Measurements from ENCODE around the gene ARMC6. TPM values are rescaled to one million over a fixed set of nuclear protein-coding genes. Genes with fewer than 3 reads are reported as not detected.

Gene ARMC6
- total RNA-seq, 2 experiments from 2014 or later = 63.9 to 104 TPM

DNA sequence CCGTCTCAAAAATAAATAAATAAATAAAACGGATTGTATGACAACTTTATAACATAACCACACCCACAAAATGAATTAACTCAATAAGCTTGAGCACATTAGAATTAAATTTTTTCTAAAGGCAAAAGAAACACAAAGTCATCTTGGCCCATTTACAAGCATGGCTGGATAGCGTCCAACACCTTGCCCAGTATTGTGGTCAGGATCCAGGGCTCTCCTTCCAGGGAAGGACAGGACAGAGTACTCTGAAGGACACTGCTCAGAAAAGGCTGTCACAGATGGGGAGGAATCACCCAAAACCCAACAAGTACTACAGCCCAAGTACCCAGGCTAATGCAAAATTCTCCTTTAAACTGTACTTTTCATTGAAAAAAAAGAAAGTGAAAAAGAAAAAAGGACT lies 27.2 kb upstream of the ARMC6 start:
- H3K9me3 ChIP-seq (ENCODE audit: low read length) = no peaks in the 10 kb centered on the region
- intact Hi-C loops (cut with micrococcal nuclease; ENCODE audit: unreplicated experiment) = no loop called here
- no peaks in the 10 kb centered on the region for H4K20me1 ChIP-seq (ENCODE audit: insufficient read depth, low read length)
- no peak for TF ChIP-seq EZH2phosphoT487 (IDR thresholded peaks at IDR 0.05; ENCODE audit: borderline replicate concordance, low read depth, low read length)
- TF ChIP-seq, protein P1, sequence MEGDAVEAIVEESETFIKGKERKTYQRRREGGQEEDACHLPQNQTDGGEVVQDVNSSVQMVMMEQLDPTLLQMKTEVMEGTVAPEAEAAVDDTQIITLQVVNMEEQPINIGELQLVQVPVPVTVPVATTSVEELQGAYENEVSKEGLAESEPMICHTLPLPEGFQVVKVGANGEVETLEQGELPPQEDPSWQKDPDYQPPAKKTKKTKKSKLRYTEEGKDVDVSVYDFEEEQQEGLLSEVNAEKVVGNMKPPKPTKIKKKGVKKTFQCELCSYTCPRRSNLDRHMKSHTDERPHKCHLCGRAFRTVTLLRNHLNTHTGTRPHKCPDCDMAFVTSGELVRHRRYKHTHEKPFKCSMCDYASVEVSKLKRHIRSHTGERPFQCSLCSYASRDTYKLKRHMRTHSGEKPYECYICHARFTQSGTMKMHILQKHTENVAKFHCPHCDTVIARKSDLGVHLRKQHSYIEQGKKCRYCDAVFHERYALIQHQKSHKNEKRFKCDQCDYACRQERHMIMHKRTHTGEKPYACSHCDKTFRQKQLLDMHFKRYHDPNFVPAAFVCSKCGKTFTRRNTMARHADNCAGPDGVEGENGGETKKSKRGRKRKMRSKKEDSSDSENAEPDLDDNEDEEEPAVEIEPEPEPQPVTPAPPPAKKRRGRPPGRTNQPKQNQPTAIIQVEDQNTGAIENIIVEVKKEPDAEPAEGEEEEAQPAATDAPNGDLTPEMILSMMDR (conservative IDR thresholded peaks at IDR 0.05; ENCODE audit: low read length) = no peak
- no peak overlapping the region for H3K27ac ChIP-seq (ENCODE audit: low read depth, low read length, poor library complexity, severe bottlenecking)
- ChIA-PET POLR2A (interaction anchor here (0.9 kb wide), 1 partner anchor 57 kb away, joined by 3 read pairs; no protein-coding TSS in a partner anchor), CTCF (ENCODE audit: unreplicated experiment) (no interaction called here)
- no TSS peak for BruUV-seq (replicated peaks)
- no peaks in the 10 kb centered on the region for H3K9me2 ChIP-seq (ENCODE audit: insufficient read depth, low read length)
- DNase-seq (ENCODE audit: low spot score) = no peak
- H3K4me1 ChIP-seq (ENCODE audit: insufficient read depth, low read length, poor library complexity, severe bottlenecking) = no peaks in the 10 kb centered on the region
- H2AFZ ChIP-seq (ENCODE audit: low read length) = no peak overlapping the region
- no peak overlapping the region for H3K4me3 ChIP-seq (ENCODE audit: low read depth, low read length, poor library complexity, severe bottlenecking)
- peaks cover 99% of the 10 kb centered on the region for H3K36me3 ChIP-seq (ENCODE audit: insufficient read depth, low read length)
- no peaks in the 10 kb centered on the region for H3K79me2 ChIP-seq (ENCODE audit: insufficient read depth, low read depth, low read length)
- no peak overlapping the region for H3K4me2 ChIP-seq (ENCODE audit: low read length)

DNA sequence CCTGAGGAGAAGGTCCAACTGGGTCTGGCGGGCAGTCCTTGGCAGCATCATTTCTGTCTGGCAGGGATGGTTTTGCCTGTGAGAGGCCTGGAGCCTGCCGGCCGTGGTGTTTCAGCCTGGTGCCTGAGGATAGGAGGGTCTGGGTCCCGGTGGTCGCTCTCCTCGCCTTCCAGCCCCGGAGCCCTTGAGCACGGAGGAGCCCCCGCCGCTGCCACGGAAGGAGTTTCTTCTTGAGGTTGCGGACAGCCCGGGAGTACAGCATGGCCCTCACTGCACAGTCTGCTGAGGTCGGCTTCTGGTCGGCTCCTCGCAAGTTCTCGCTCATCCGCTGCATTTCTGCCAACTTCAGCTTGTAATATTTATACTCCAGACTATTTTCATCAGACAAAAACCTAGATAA lies 23.5 kb upstream of the ARMC6 start:
- CTCF ChIA-PET (ENCODE audit: unreplicated experiment) = interaction anchor here (0.6 kb wide), 1 partner anchor 24 kb away, joined by 3 read pairs; no protein-coding TSS in a partner anchor
- POLR2A ChIA-PET = no interaction called here
- intact Hi-C loops (cut with micrococcal nuclease; ENCODE audit: unreplicated experiment) = no loop called here
- no peaks in the 10 kb centered on the region for H3K9me2 ChIP-seq (ENCODE audit: insufficient read depth, low read length)
- no peak for DNase-seq (ENCODE audit: low spot score)
- H3K4me2 ChIP-seq (ENCODE audit: low read length) = no peak overlapping the region
- no peak overlapping the region for H2AFZ ChIP-seq (ENCODE audit: low read length)
- H3K27ac ChIP-seq (ENCODE audit: low read depth, low read length, poor library complexity, severe bottlenecking) = no peak overlapping the region
- BruUV-seq (replicated peaks) = no TSS peak
- no peak overlapping the region for H3K4me3 ChIP-seq (ENCODE audit: low read depth, low read length, poor library complexity, severe bottlenecking)
- no peak for TF ChIP-seq EZH2phosphoT487 (IDR thresholded peaks at IDR 0.05; ENCODE audit: borderline replicate concordance, low read depth, low read length)
- TF ChIP-seq, protein P1 (conservative IDR thresholded peaks at IDR 0.05; ENCODE audit: low read length) = no peak
- peaks cover 97% of the 10 kb centered on the region for H3K36me3 ChIP-seq (ENCODE audit: insufficient read depth, low read length)
- H4K20me1 ChIP-seq (ENCODE audit: insufficient read depth, low read length) = no peaks in the 10 kb centered on the region
- H3K79me2 ChIP-seq (ENCODE audit: insufficient read depth, low read depth, low read length) = peaks cover 8% of the 10 kb centered on the region; the same call in 1 of the 2 replicates
- no peaks in the 10 kb centered on the region for H3K9me3 ChIP-seq (ENCODE audit: low read length)
- H3K4me1 ChIP-seq (ENCODE audit: insufficient read depth, low read length, poor library complexity, severe bottlenecking) = no peaks in the 10 kb centered on the region

DNA sequence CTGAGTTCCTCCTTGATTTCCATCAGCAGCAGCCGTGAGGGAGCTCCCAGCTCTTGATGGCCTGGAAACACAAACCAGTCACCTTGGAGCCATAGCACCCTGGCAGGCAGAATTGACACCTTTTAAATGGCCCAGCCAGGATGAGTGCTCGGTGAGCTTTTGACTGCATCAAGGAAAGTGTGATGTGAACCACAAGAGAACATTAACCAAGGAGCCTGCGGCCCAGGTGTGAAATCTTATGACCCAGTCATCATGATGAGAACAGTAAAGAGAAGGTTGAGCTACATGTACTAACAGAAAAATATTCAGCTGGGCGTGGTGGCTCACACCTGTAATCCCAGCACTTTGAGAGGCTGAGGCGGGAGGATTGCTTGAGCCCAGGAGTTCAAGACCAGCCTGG lies 22.9 kb upstream of the ARMC6 start:
- no peak overlapping the region for H3K27ac ChIP-seq (ENCODE audit: low read depth, low read length, poor library complexity, severe bottlenecking)
- CTCF ChIA-PET (ENCODE audit: unreplicated experiment) = interaction anchor here (0.6 kb wide), 1 partner anchor 24 kb away, joined by 3 read pairs; no protein-coding TSS in a partner anchor
- no peaks in the 10 kb centered on the region for H4K20me1 ChIP-seq (ENCODE audit: insufficient read depth, low read length)
- no peaks in the 10 kb centered on the region for H3K9me3 ChIP-seq (ENCODE audit: low read length)
- POLR2A ChIA-PET = no interaction called here
- peaks cover 96% of the 10 kb centered on the region for H3K36me3 ChIP-seq (ENCODE audit: insufficient read depth, low read length)
- H3K4me1 ChIP-seq (ENCODE audit: insufficient read depth, low read length, poor library complexity, severe bottlenecking) = no peaks in the 10 kb centered on the region
- BruUV-seq (replicated peaks) = no TSS peak
- no peak overlapping the region for H2AFZ ChIP-seq (ENCODE audit: low read length)
- intact Hi-C loops (cut with micrococcal nuclease; ENCODE audit: unreplicated experiment) = no loop called here
- H3K4me2 ChIP-seq (ENCODE audit: low read length) = no peak overlapping the region
- TF ChIP-seq, protein P1 (conservative IDR thresholded peaks at IDR 0.05; ENCODE audit: low read length) = no peak
- TF ChIP-seq EZH2phosphoT487 (IDR thresholded peaks at IDR 0.05; ENCODE audit: borderline replicate concordance, low read depth, low read length) = no peak
- H3K4me3 ChIP-seq (ENCODE audit: low read depth, low read length, poor library complexity, severe bottlenecking) = no peak overlapping the region
- H3K9me2 ChIP-seq (ENCODE audit: insufficient read depth, low read length) = no peaks in the 10 kb centered on the region
- DNase-seq (ENCODE audit: low spot score) = no peak
- peaks cover 8% of the 10 kb centered on the region; the same call in 1 of the 2 replicates for H3K79me2 ChIP-seq (ENCODE audit: insufficient read depth, low read depth, low read length)

All from OCI-LY7 (cell line).